CD4-positive, alpha-beta T cell treated with Interleukin-4 for 1 hour (primary cell): ENCODE measurements around the gene TCF20.
A peak's percentile ranks its signal among the peaks of the same experiment; 100 is the strongest.

Source experiments
- DNase-seq, 2 donors: peaks; one replicate each; pipeline ENCODE4 v3.0.0-alpha.2; 2020 to 2022

Gene TCF20

DNA sequence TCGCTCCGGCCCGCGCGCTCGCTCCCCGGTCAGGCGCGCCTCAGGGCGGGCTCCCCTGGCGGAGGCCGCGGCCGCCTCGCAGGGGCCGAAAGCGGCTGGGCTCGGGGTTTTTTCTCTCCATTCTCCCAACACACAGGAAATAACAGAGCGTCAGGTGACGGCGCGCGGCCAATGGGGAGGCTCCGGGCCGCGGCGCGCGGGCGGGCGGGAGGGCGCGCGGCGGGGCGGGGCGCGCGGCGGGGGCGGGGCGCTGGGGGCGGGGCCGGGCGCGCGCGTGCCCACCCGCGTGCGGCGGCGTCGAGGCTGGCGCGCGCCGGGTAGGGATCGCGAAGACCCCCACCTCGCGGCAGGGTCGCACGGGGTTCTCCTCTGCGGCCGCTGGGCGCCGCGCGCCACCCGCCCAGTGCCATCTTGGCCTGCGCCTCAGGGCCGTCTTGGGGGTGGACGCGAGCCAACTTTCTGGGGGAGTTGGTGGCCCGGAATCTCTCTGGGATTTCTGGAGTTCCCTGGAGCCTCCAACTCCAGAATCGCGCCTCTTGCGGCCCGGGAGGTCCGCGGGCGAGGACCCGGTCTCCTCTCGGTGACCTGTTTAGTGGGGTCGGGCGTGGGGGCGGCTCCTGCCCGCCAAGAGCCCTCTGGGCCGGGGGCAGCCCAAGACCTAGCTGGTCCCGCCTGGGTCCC is at the start of gene TCF20:
Gene TCF20, minus strand, starts transcription at position 144 of the 681 bp plus-strand sequence. CDS start 55,348 bp downstream, outside the sequence.
- peak; percentile 81 to 85 for DNase-seq

- no peak for DNase-seq
These were observed 48.9 kb upstream of the TCF20 start for GRCh38 chr22:42319386-42319785.

- DNase-seq, result no peak
These were observed 48.5 kb upstream of the TCF20 start for GRCh38 chr22:42318967-42319366.

DNA sequence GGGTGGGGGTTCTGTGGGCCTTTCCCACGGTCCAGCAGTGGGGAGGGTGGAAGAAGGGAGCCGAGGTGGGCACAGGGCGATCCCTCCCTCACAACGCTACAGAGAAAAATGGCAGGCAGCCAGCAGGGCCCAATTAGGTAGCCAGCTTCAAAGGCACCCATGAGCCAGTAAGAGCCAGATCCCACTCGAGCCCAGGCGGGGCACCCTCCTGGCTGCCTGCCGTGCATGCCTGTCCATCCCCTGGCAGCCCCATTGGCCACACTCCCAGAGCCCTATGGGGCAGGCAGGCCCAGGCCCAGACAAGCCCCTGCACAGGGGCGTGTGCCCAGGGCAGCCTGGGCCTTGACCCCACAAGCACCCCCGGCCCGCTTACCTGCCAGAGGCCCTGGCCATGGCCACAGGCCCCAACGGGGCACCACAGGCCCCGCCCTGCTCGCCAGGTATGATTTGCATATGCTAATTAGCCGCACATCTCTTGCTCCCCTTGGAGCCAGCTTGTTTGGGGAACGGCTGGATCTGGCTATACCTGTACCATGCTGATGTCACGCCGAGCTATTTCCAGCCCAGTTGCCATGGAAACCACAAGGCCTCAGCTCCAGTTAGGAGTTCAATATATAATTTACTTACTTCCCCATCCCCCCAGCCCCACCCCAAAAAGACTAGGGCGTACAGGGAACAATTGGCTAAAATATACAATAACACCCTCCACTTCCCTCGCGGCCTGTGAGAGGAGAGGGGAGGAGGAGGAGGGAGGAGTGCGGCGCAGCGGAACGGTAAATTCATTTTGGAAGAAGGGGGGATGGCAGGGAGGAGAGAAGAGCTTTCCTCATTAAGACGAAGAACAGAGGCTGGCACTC is 47.5 kb upstream of the TCF20 start:
- no peak for DNase-seq

- DNase-seq, result peak; percentile 42 to 73
These were observed 46.6 kb upstream of the TCF20 start for GRCh38 chr22:42317008-42317407.

DNA sequence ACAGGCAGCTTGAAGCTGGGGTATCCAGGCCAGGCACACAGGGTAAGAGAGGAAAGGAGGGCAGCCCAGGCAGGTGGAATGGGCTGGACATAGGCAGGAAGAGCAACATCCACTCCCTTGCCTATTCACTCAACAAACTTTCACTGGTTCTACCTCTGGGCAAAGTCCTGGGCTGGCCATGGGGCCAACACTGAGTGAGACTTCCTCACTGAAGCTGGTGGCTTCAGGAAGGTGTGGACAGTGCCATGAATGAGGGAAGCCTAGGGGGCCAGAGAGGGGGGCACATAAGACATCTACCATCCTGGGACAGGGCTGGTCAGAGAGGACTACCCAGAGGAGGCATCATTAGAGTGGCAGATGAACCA is 44.9 kb upstream of the TCF20 start:
- no peak for DNase-seq

GRCh38 chr22:42314709-42315391 is 44.4 kb upstream of the TCF20 start:
- DNase-seq, result no peak

DNA sequence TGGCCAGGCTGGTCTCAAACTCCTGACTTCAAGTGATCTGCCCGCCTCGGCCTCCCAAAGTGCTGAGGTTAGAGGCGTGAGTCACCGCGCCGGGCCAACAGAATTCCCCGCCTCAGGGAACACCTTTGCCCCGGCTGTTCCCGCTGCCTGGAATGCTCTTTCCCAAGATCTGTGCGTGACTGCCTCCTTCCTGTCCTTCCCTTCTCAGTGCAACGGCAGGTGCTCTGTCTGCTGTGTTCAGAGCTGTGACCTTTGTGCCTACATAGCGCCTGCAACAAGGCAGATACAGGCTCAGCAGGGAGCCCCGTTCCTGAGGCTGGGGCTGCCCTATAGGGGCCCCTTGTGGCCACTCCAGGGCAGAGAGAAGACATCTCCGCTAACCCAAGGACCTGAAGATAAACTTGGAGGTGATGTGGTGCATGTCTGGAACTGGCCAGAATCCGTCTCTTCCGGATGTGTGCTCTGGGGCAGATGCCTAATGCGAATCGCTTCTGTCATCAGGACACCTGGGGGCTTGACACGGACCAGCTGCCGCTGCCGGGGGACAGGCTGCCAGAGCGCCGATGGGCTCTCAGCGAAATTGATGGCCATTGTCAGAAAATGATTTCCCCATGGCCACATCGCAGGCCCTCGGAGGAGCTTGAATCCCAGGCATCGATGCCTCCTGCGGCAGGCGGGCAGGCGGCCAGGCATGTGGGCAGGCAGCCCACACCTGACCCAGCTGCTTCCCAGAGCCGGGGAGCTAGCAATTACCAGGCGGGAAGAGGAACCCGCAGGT is 43.5 kb upstream of the TCF20 start:
- peak; percentile 52 to 53 for DNase-seq

DNA sequence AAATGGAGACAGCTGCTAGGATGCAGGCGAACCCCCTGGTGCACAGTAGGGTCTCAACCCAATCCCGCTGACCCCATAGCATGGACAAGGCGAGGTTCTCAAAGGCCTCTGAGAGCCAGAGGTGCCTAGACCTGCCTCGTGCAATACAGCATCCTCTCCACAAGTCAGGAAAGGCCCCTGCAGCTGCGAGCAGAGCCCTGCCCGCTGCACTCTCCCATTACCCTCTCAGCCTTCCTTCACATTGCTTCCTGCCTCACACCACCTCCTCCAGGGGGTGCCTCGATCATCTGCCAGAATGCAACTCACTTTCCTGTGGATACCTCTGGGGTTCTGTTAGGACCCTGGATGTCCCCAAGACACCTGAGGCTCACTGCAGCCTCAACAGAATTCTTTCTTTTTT is 42.8 kb upstream of the TCF20 start:
- no peak for DNase-seq

DNA sequence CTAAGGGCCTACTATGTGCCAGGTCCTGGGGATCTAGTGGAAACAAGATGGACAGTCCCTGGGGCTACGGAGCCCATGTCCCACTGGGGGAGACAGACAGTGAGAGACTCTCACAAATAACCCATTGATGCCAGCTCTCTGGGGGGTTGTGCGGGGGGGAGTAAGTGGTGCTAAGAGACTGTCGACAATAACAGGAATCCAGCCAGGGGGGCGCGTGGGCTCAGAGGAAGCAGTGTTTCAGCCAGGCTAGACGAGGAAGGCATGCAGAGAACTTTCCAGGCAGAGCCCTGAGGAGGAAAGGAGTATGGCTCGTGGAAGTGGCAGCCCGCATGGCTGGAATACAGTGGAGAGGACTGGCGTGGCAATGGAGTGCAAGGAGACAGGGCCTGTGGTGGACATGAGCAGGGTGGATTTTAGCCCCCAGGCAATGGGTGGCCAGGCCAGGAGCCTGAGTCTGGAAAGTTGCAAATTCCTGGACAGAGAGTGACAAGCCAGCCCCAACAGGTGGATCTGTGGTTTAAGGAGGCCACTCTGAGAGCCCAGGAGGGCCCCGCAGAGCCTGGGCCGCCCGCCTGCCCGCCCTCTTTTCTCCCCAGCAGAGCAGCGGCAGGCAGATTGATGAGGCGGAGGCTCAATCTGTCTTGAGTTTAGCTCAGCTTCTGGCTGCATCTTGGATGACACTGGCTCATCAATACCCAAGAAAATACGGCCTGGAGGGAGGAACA is 40.0 kb upstream of the TCF20 start:
- no peak for DNase-seq

DNA sequence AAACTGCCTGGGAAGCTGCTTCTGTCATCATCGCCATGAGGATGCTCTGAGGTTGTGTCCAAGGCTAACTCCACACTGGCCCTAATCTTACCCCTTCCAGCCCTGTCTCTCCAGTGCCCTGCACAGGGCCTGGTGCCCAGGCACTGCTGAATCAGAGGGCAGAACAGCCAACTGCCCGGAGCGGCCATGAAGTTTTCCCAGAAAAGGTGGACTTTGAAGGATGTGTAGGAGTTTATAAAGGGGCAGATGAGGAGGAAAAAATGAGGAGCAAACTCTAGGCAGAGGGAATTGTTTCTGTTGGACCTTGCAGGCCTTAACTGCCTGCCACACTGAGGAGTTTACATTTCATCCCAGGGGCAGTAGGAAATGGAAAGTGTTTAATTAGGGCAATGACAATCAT is 39.4 kb upstream of the TCF20 start:
- no peak for DNase-seq

- DNase-seq, result no peak
These were observed 38.5 kb upstream of the TCF20 start for GRCh38 chr22:42308892-42309468.

- DNase-seq, result no peak
These were observed 37.5 kb upstream of the TCF20 start for GRCh38 chr22:42307806-42308563.

DNA sequence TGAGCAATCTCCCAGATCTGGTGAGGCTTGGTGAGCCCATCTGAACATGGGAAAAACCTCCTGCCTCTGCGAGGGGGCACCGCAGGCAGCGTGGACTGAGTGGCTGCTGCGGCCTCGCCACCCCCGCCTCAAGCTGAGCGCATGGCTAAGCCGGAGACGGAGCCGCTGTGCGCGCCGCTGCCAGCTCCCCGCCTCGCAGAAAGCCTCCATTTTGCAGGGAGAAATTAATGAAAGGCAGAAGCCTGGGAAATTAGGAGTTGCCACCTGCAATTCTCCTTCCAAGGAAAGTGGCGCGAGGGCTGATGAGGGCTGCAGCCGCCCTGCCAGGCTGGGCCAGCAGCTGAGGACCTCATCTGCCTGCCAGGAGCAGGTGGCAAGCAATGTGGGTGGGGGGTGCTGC is 35.6 kb upstream of the TCF20 start:
- DNase-seq, result no peak

- no peak for DNase-seq
These were observed 33.9 kb upstream of the TCF20 start for GRCh38 chr22:42304324-42304790.

- DNase-seq, result peak in 1 of 2 donors; percentile 30
These were observed 33.2 kb upstream of the TCF20 start for GRCh38 chr22:42303396-42304323.

- DNase-seq, result no peak
These were observed 31.3 kb upstream of the TCF20 start for GRCh38 chr22:42301742-42302102.

DNA sequence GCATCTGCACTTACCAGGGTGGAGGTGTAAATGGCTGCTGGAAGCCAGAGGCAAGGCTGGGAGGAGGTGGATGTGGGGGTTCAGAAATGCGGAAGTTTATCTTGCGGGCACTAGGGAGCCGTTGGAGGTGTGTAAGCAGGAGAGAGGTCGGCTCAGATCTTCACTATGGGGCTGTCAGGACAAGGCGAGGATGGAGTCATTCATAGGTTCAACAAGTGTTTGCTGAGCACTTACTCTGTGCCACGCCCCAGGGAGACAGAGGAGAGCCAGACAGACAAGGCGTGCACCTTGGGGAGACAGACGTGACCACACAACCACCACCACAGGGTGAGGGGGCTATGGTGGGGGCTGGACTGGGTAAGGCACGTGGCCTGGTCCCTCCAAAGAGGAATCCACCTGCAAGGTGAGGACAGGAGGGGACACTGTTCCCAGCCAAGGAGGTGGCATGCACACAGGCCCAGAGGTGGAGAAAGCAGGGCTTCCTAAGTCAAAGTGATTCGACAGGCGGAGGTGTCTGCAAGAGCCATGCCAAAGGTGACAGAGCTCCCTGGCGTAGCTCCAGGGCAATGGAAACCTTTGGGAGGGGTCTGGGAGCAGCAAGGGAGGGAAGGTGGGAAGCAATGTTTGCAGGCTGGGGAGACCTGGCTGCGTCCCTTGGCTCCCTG is 30.8 kb upstream of the TCF20 start:
- no peak for DNase-seq
